Prostate gland (tissue), 2 donors: ENCODE data around the gene ZPR1.

Experiments
- POLR2A ChIP-seq: fragments of 450-650 bp; IDR thresholded peaks from one replicate; pipeline ENCODE4 v1.6.1; 2016; ENCODE audit warnings: antibody characterized with exemption, mild to moderate bottlenecking
- TF ChIP-seq, protein P1 (sequence below), 4 experiments: fragments of 200-600 bp in 2 of 4; fragments of 450-650 bp in 2 of 4; sonication (generic) in 2 of 4; IDR thresholded peaks; 1 replicate in 3 of 4; 2 replicates in 1 of 4; pipeline ENCODE4 v1.5.1; 2016 to 2019; ENCODE audit warnings: antibody characterized with exemption in 4 of 4, mild to moderate bottlenecking in 2 of 4, moderate library complexity in 2 of 4

DNA sequence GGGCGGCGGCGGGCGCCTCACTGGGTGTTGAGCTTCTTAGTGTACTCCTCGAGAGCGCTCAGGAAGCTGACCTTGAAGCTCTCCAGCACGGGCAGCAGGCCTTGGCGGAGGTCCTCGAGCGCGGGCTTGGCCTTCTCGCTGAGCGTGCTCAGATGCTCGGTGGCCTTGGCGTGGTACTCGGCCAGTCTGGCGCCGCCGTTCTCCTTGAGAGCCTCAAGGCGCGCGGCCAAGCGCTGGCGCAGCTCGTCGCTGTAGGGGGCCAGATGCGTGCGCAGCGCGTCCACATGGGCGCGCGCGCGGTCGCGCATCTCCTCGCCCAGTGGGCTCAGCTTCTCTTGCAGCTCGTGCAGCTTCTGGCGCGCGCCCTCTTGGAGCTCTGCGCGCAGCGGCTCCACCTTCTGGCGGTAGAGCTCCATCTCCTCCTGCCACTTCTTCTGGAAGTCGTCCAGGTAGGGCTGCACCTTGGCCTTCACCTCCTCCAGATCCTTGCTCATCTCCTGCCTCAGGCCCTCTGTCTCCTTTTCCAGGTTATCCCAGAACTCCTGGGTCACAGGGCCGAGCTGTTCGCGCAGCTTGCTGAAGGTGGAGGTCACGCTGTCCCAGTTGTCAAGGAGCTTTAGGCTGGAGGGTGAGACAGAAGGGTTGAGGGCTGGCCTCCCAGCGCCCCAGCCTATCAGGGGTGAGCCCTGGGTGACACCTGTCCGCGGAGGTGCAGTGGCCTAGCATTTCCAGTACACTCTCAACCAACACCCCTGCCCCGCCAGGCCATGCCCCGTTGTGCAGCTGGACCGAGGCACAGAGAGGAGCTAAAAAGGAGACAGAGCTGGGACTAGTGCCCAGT lies 48.2 kb upstream of the ZPR1 start:
- TF ChIP-seq, protein P1, sequence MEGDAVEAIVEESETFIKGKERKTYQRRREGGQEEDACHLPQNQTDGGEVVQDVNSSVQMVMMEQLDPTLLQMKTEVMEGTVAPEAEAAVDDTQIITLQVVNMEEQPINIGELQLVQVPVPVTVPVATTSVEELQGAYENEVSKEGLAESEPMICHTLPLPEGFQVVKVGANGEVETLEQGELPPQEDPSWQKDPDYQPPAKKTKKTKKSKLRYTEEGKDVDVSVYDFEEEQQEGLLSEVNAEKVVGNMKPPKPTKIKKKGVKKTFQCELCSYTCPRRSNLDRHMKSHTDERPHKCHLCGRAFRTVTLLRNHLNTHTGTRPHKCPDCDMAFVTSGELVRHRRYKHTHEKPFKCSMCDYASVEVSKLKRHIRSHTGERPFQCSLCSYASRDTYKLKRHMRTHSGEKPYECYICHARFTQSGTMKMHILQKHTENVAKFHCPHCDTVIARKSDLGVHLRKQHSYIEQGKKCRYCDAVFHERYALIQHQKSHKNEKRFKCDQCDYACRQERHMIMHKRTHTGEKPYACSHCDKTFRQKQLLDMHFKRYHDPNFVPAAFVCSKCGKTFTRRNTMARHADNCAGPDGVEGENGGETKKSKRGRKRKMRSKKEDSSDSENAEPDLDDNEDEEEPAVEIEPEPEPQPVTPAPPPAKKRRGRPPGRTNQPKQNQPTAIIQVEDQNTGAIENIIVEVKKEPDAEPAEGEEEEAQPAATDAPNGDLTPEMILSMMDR (IDR thresholded peaks at IDR 0.05), result peak in 3 of 4 experiments; percentile 69 to 78 (median 76)
- no peak for TF ChIP-seq POLR2A
